C4-2B (cell line): Measurements from ENCODE around the gene HIVEP3.

Experiments used
- H3K27ac ChIP-seq: fragments of 450-650 bp; 2 replicates; pipeline ENCODE4 v1.5.1; 2017
- CTCF ChIP-seq: fragments of 450-650 bp; conservative IDR thresholded peaks from 2 replicates; pipeline ENCODE4 v1.5.1; 2017; ENCODE audit warnings: mild to moderate bottlenecking
- ZFX ChIP-seq: fragments of 450-650 bp; IDR thresholded peaks from 2 replicates; pipeline ENCODE4 v1.6.1; 2017

HIVEP3 gene

GRCh38 chr1:41918450-41919043, at the start of gene HIVEP3:
Gene HIVEP3, minus strand, starts transcription at chr1:41918922.
- TF ChIP-seq CTCF (peak; percentile 19; the same call in 1 of the 2 replicates), ZFX (no peak)
- peak within 1 kb of the TSS; percentile 45 for H3K27ac ChIP-seq

GRCh38 chr1:41964400-41964799, 45.7 kb upstream of the HIVEP3 start:
- H3K27ac ChIP-seq = no peak overlapping the region
- no peak for TF ChIP-seq ZFX
- TF ChIP-seq CTCF = no peak

- TF ChIP-seq ZFX (no peak), CTCF (no peak)
- no peak overlapping the region for H3K27ac ChIP-seq
These were observed 44.9 kb upstream of the HIVEP3 start for GRCh38 chr1:41963636-41964035.

GRCh38 chr1:41958015-41958673, 39.4 kb upstream of the HIVEP3 start:
- no peak for TF ChIP-seq CTCF
- no peak for TF ChIP-seq ZFX
- no peak overlapping the region for H3K27ac ChIP-seq

GRCh38 chr1:41957568-41957967, 38.8 kb upstream of the HIVEP3 start:
- H3K27ac ChIP-seq = no peak overlapping the region
- TF ChIP-seq ZFX (no peak), CTCF (no peak)

GRCh38 chr1:41955461-41956159, 36.9 kb upstream of the HIVEP3 start:
- no peak overlapping the region for H3K27ac ChIP-seq
- TF ChIP-seq ZFX (no peak), CTCF (no peak)

- TF ChIP-seq ZFX (no peak), CTCF (no peak)
- no peak overlapping the region for H3K27ac ChIP-seq
These were observed 35.8 kb upstream of the HIVEP3 start for GRCh38 chr1:41954533-41954944.
